Erythroblast (primary cell): ENCODE data around the gene PFKFB3.

ENCODE experiments used
- GATA1 ChIP-seq: IDR thresholded peaks from 2 replicates; pipeline ENCODE4 v1.6.1; 2011; ENCODE audit warnings: low read depth, mild to moderate bottlenecking, control low read depth, low read length, moderate library complexity
- POLR2A ChIP-seq: IDR thresholded peaks from 2 replicates; pipeline ENCODE4 v1.6.1; 2011; ENCODE audit warnings: mild to moderate bottlenecking, low read length

- TF ChIP-seq POLR2A (no peak), GATA1 (no peak)
Measured at GRCh38 chr10:6173203-6173602, 29.5 kb upstream of the PFKFB3 start.
